HEK293 (cell line): ENCODE data around the gene ROBO1.

ENCODE experiments used
- ATF2 ChIP-seq: fragments of 450-650 bp; formaldehyde crosslinking; IDR thresholded peaks from 2 replicates; pipeline ENCODE4 v1.5.1; 2016; ENCODE audit warnings: missing biosample characterization, missing genetic modification characterization, low read depth
- BCL6B ChIP-seq: fragments of 450-650 bp; formaldehyde crosslinking; IDR thresholded peaks from 2 replicates; pipeline ENCODE4 v1.5.1; 2017; ENCODE audit warnings: missing biosample characterization, missing genetic modification characterization
- CTCF ChIP-seq: fragments of 450-650 bp; formaldehyde crosslinking; IDR thresholded peaks from 2 replicates; pipeline ENCODE4 v1.5.1; 2016; ENCODE audit warnings: missing biosample characterization, missing genetic modification characterization
- FEZF1 ChIP-seq: fragments of 450-650 bp; formaldehyde crosslinking; IDR thresholded peaks from 2 replicates; pipeline ENCODE4 v1.5.1; 2016; ENCODE audit warnings: missing biosample characterization, missing genetic modification characterization
- RBAK ChIP-seq: fragments of 450-650 bp; formaldehyde crosslinking; IDR thresholded peaks from 2 replicates; pipeline ENCODE4 v1.5.1; 2016; ENCODE audit warnings: missing biosample characterization, missing genetic modification characterization
- SP2 ChIP-seq: fragments of 450-650 bp; formaldehyde crosslinking; IDR thresholded peaks from 2 replicates; pipeline ENCODE4 v1.5.1; 2016; ENCODE audit warnings: missing biosample characterization, missing genetic modification characterization
- TSHZ1 ChIP-seq: fragments of 450-650 bp; formaldehyde crosslinking; IDR thresholded peaks from 2 replicates; pipeline ENCODE4 v1.5.1; 2016; ENCODE audit warnings: missing biosample characterization, missing genetic modification characterization, borderline replicate concordance
- ZBTB49 ChIP-seq: fragments of 450-650 bp; formaldehyde crosslinking; IDR thresholded peaks from 2 replicates; pipeline ENCODE4 v1.5.1; 2016; ENCODE audit warnings: missing biosample characterization, missing genetic modification characterization, low read depth
- ZBTB7A ChIP-seq: fragments of 450-650 bp; formaldehyde crosslinking; IDR thresholded peaks from 2 replicates; pipeline ENCODE4 v1.5.1; 2016; ENCODE audit warnings: low read depth, missing biosample characterization, missing genetic modification characterization
- ZNF184 ChIP-seq: fragments of 450-650 bp; IDR thresholded peaks from 2 replicates; pipeline ENCODE4 v1.5.1; 2018; ENCODE audit warnings: missing biosample characterization, mild to moderate bottlenecking, missing genetic modification characterization
- ZNF580 ChIP-seq: fragments of 450-650 bp; formaldehyde crosslinking; IDR thresholded peaks from 2 replicates; pipeline ENCODE4 v1.5.1; 2016; ENCODE audit warnings: missing biosample characterization, missing genetic modification characterization

- TF ChIP-seq CTCF (tag by site-specific recombination) (no peak), BCL6B (tag by site-specific recombination) (no peak), ZNF184 (tag by site-specific recombination) (no peak), ZBTB7A (no peak), SP2 (tag by site-specific recombination) (no peak), FEZF1 (no peak), TSHZ1 (tag by site-specific recombination) (no peak), ATF2 (tag by site-specific recombination) (no peak), ZNF580 (tag by site-specific recombination) (no peak), RBAK (no peak), ZBTB49 (tag by site-specific recombination) (no peak)
Measured at GRCh38 chr3:79183496-79183895, 584.3 kb downstream of the ROBO1 start.
